ENCODE results near the gene TEAD2.

Gene TEAD2
- total RNA-seq: 0.05 to 0.09 reads per million in 2 donors

DNA sequence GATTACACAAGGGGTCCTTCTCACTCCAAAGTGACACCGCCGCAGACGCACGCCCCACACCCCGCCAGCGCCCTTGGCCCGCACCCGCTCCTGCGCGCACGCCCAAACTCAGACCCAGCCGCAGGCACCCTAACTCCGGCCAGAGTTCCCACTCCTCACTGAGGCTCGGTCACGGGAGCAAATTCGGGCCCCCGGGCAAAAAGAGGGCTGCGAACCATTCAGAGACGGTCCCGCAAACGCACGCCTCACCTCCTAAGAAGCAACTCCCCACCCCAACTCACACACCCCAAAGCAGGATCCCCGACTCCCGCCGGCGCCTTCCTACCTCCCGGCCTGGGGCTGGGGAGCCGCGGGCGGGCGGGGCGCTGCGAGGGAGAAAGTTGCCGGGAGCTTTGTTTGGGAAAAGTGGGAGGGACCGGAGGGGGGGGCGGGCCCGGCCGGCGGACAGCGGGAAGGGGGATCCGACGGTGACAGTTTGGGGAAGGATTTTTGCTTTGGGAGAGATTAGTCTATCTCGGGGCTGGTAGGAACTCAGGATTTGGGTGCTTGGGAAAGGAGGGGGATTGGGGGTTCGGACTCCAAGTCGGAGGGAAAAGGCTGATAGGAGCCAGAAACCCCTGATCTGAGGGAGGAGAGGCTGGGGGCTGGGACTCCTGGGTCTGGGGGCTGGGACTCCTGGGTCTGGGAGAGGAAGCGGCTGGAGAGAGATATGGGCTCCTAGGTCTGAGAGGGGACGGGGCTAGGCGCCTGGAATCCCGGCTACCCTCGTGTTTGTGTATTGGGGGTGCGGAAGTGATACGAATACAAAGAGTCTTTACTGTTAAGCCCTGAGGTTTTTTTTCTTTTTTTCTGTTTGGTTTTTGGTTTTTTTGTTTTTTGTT lies at the start of gene TEAD2:
TSS of gene TEAD2 (minus strand) at position 369 of the 881 bp plus-strand sequence. CDS start 2,341 bp downstream, outside the sequence.
- DNase-seq: no peak

GRCh38 chr19:49411681-49412326 lies 49.6 kb upstream of the TEAD2 start:
- DNase-seq: no peak

DNA sequence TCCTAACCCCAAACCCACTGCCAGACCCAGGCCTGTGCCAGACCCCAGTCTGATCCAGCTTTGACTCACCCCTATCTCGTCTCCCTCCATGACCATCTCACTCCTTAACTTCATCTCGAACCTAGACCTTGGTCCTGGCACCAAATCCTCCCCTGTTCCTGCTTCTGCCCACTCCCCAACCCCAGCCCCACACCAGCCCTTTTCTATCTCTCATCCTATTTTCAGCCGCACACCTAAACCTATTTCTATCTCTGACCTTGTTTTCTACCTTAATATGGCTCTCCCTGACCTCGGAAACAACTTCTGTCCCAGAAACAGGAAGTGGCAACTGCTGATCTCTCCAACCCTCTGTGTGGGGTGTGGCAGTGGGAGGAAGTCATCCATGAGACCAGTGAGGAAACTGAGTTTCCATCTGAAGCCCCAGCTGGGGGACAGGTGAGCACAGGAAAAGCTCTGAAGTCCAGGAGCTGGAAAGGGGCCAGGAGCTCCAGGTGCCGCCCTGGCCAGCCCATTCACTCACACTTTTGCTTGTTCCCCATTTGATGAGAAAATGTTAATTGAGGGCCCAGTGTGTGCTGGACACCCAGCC lies 47.3 kb upstream of the TEAD2 start:
- DNase-seq: no peak

DNA sequence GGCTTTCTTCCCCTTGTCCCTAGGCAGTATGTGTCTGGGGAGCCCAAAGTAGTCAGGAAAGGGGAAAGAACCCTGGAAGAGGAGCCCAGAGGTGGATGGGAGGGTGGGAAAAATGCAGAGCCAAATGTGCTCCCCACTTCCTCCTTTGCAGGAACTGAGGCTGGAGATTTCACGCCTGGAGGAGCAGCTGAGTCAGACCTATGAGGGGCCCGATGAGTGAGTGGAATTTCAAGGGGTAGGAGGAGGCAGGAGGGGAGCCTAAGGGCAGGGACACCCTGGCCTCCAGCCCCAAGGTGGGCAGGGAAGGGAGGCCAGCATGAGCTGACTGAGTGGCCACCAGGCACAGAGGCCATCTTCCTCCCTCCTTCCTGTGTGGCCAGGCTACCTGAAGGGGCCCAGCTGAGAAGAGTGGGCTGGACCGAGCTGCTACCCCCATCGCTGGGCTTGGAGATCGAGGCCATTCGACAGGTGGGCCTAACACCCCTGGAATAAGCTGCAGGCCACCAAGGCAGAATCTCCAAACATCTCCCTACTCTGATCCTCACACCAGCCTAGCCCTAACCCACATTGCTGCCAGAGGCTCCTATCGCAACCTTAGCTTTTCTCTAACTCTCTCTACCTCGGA lies 46.7 kb upstream of the TEAD2 start:
- no peak for DNase-seq

DNA sequence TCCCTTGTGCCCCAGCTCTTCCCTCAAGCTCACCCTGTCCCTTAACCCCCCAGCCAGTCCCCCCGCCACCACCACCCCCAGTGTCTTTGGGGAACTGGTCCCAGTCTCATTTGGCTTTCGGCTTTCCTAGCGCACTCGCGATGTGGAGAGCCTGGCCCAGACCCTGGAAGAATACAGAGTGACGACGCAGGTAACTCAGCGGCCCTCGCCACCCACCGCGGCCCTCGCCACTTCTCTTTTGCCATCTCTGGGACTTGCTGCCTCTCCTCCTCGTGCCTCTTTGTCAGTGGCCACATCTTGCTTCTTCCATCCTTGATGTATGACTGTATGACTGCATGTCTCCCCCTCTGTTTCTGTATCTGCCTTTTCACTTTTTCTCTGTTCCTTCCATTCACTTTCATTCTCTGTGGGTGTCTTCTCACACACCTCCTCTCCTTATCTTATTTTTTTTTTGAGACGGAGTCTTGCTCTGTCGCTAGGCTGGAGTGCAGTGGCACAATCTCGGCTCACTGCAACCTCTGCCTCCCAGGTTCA lies 45.3 kb upstream of the TEAD2 start:
- DNase-seq: no peak

DNA sequence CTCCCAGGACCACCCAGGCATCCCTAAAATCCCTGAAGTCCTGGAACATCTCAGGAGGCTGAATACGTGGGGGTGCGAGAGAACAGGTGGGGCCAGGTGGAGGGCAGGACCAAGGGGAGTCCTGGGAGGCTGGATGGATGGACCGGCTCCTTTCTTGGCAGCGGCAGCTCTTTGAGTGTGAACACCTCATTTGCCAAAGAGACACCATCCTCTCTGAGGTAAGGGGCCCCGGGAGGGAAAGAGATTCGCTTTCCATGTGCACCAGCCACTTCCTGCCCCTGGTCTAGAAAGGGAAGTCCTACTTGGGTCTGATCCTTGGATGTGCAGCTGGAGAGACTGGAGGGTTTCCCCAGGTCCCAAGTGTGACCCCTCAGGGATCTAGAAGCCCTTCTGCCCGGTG lies 44.9 kb upstream of the TEAD2 start:
- no peak for DNase-seq

- DNase-seq: no peak
Observed at GRCh38 chr19:49403404-49404187, 41.4 kb upstream of the TEAD2 start.

DNA sequence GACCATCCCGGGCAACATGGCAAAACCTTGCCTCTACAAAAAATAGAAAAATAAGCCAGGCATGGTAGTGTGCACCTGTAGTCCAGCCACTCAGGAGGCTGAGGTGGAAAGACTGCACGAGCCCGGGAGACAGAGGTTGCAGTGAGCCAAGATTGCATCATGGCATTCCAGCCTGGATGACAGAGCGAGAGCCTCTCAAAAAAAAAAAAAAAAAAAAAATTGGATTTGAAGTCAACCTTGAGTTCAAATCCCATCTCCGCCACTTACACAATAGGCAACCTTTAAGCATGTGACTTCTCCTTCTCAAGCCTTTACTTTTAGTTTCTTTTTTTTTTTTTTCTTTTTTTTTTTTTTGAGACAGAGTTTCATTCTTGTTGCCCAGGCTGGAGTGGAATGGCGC lies 37.8 kb upstream of the TEAD2 start:
- no peak for DNase-seq

DNA sequence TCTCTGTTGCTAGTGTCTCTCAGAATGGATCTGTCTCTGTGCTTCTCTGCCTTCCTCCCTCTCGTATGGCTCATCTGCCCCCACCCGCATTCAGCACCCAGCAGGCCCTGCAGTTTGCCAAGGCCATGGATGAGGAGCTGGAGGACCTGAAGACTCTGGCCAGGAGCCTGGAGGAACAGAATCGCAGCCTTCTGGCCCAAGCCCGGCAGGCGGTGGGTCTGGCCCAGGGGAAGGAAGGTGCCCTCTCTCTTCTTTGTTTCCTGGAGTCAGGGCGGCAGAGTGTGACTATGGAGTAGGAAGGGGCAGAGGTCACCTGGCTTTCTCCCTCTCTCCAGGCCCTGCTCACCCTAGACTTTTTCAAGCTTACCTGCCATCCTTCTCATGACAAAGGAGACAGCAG lies 36.7 kb upstream of the TEAD2 start:
- DNase-seq: no peak

DNA sequence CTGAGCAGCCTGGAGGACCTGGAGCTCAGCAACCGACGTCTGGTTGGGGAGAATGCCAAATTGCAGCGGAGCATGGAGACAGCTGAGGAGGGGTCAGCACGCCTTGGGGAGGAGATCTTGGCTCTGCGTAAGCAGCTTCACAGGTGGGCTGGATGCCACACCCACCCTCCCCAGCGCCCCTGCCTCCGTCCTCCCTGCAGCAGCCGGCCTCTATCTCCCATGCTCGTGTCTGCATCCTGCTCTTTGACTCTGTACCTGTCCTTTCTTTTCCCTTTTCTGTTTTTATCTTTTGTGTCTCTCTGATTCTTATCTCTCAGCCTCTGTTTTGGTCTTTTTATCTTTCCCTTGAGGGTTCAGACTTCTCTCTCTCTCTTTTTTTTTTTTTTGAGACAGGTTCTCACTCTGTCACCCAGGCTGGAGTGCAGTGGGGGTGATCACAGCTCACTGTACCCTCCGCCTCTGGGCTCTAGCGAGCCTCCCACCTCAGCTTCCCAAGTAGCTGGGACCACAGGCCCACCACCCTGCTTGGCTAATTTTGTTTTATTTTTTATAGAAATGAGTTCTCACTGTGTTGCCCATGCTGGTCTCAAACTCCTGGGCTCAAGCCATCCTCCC lies 35.9 kb upstream of the TEAD2 start:
- no peak for DNase-seq

- no peak for DNase-seq
Observed at GRCh38 chr19:49396738-49397505, 34.7 kb upstream of the TEAD2 start.

DNA sequence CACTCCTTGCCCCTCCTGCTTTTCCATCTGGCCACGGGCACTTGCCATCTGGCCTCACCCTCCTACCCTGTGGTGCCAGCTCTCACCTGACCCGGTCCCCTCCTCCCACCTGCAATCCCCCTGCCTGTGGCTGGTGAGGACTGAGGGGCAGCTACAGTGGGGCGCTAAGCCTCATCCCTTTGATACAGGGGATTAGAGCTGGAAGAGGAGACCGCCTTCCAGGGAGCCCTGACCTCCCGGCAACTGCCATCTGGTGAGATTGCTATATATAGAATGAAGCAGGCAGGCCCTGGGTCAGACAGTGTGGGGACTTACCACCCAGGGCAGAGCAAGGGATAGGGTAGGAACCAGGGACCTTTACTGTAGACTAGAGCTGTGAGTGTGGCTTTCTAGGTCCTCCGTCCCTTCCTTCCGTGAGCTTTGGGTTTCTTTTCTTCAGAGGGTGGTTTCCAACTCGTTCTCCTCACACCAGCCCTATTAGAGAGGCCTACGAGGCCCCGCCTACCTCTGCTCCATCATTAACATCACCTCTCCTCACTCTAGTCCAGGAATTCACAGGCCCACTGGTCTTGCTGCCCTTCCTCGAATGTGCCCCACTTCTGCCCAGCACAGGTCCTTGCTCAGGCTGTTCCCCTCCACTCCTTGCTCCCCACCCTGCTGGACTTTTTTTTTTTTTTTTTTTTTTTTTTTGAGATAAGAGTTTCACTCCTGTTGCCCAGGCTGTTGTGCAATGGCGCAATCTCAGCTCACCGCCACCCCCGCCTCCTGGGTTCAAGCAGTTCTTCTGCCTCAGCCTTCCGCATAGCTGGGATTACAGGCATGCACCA lies 33.6 kb upstream of the TEAD2 start:
- DNase-seq: no peak

DNA sequence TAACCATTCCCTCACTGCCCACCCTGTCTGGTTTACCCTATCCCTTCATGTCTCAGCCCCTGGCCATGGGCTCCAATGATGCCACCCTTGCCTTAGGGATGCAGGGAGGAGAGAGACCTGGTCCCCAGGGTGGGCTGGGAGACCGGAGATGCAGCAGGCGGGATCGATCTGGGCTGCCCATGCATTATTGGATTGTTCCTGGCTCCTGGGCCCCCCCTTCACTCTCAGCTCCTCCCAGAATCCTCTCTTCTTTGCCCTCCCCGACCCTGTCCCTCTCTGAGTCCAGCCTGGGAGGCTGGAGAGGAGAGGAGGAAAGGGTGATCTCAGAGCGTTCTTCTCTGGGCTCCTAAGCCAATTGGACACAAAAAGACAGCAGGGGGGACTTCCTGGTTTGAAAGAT lies 31.7 kb upstream of the TEAD2 start:
- DNase-seq: no peak

DNA sequence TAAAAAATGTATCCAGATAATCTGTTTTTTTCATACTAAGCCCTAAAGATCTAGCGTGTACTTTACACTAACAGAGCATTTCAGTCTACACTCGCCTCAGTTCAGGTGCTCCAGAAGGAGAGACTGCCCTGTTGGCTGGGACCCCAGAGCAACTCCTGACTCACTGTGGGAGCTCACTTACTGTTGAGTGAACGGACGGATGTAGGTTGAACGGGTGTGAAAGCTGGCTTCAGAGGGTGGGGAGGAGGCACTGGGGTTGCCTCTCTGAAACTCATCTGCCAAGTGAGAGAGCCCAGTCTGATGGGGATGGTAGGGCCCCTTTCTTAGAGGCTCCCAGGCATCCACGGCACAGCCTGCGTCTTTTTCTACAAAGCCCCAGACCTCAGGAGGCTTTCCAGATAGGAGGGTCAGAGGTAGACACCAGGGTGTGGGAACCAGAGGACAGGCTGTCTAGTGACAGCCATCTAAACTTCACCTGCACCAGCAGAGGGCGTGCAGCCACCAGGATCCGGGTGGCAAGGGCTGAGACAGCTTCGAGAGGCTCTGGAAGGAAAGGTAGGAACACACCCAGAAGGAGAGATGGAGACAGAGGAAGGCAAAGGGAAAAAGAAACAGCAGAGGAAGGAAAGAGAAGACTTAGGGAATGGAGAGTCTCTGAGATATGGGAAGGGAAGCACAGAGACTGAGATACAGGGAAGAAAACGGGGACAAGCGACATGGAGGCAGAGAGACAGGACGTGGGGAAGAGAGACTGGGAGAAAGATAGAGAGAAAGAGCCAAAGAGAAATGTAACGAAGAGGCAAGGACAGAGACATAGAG lies 29.6 kb upstream of the TEAD2 start:
- peak; percentile 28 for DNase-seq

GRCh38 chr19:49390929-49391359 lies 28.7 kb upstream of the TEAD2 start:
- no peak for DNase-seq

DNA sequence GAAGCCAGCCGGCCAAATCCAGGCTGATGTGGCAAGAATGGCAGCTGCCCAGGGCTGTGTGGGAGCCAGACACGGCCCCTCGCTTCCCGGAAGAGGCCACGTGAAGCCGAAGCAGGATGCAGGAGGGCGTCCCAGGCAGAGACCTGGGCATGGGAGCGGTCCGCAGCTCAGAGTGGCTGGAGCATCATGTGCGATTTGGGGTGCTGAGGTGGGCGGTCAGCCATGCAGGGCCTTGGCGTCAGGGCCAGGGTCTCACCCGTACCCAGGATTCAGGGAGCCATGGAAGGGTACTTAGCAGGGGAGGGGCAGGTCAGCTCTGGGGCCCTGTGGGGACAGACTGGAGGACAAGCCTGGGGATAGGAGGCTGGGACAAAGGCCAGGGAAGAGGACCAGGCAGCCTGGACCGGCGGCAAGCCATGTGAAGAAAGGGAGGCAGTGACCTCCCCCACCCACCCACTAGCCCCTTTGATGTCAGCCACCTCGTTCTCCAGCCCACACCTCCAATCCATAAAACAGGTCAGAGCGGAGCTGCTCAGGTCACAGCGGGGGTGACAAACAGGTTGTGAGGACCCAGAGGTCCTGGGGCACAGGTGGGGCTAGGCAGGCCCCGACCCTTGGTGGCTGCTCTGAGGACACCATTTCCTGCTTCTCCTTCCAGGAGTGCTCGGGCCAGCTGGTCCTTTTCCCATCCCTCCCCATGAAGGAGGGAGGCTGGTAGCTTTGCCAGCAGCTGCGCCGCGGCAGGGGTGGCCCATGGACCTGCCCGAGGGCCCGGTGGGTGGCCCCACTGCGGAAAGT lies 28.1 kb upstream of the TEAD2 start:
- DNase-seq: no peak

GRCh38 chr19:49389406-49389805 lies 27.2 kb upstream of the TEAD2 start:
- no peak for DNase-seq

DNA sequence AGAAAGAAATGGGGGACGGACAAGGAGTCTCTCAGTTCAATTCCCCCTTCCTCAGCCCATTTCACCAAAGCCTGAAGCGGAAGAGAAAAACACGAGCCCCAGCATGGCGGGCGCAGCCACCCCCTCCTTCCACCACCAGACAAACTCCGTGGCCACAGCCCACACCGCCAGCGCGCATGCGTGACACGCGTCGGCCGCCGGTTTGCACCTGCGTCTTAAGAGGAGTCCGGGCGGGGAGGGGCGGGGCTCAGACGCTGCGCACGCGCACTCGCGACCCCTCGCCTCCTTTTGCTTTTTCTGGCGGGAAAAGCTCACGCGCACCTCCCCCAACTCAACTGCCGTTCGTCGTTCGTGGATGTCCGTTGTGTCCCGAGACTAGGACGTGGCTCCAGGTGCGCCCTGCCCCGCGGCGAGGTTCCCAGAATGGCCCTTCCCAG lies 25.7 kb upstream of the TEAD2 start, which contains the start of gene KASH5:
TSS of gene KASH5 (plus strand) at position 314 of the 437 bp plus-strand sequence. CDS start 2,635 bp downstream, outside the sequence.
- peak; percentile 64 for DNase-seq
